WERI-Rb-1 (cell line): ENCODE data around the gene DHX58.

Source experiments
- DNase-seq: peaks from one replicate; pipeline ENCODE4 v3.0.0-alpha.2; 2020
- H3K27ac ChIP-seq: fragments of 250-450 bp; sonication (Bioruptor Pico); 2 replicates; pipeline ENCODE4 v1.5.1; 2020; ENCODE audit warnings: mild to moderate bottlenecking, moderate library complexity
- H3K27me3 ChIP-seq: fragments of 250-450 bp; sonication (Bioruptor Pico); 2 replicates; pipeline ENCODE4 v1.5.1; 2021; ENCODE audit warnings: mild to moderate bottlenecking, low read depth, moderate library complexity; ENCODE audit not compliant: insufficient read depth, severe bottlenecking
- H3K36me3 ChIP-seq: fragments of 250-450 bp; sonication (Bioruptor Pico); 2 replicates; pipeline ENCODE4 v1.5.1; 2020; ENCODE audit warnings: mild to moderate bottlenecking, moderate library complexity
- H3K4me3 ChIP-seq: 2 replicates; pipeline ENCODE4 v1.5.1; 2011; ENCODE audit warnings: low read depth, mild to moderate bottlenecking, control low read depth, low read length
- H3K9me3 ChIP-seq: fragments of 250-450 bp; sonication (Bioruptor Pico); 2 replicates; pipeline ENCODE4 v1.5.1; 2021; ENCODE audit warnings: mild to moderate bottlenecking, moderate library complexity; ENCODE audit not compliant: severe bottlenecking
- CTCF ChIP-seq: IDR thresholded peaks from 2 replicates; pipeline ENCODE4 v1.5.1; 2011; ENCODE audit warnings: low read depth, mild to moderate bottlenecking, control low read depth, inconsistent platforms, low read length

DHX58 gene

DNA sequence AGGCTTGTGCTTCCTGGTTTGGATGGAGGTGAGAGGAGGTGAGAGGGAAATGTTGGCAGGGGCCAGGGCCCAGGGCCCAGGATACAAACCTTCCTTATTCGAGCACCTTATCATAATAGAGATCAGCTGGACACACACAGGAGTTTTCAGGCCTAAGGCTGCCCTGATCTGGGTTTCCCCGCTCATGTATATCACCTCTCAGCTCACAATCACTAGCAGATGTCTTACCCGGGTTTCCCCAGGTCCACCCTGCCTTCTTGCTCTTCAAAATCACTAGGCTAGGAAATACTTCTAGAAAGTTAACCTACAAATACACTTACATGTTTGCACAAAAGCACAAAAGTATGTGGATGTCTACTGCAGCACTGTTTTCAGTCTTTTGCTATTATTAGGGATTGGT, 14.3 kb upstream of the DHX58 start:
- H3K4me3 ChIP-seq = no peak overlapping the region
- DNase-seq = no peak
- H3K27ac ChIP-seq = no peak overlapping the region
- no peaks in the 10 kb centered on the region for H3K9me3 ChIP-seq
- no peak for TF ChIP-seq CTCF
- H3K27me3 ChIP-seq = no peaks in the 10 kb centered on the region
- H3K36me3 ChIP-seq = peaks cover 64% of the 10 kb centered on the region

DNA sequence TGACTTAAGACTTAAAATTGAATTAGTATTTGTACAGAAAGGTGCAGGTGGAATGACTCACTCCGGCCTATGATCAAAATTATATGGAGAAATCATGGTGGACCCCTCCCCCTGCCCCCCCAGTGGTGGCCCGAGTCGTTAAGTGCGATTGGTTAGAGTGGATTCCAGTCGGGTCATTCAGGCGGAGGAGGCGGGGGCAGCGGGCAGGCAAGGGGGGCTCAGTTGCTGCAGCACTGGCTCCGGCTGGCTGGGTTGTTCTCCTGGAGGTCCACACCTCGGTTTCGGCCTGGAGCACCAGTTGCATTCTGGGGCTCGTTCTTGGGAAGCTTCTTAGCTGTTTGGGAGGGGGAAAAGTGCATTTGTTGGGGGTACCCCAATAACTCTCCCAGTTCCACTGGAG, 13.1 kb upstream of the DHX58 start:
- TF ChIP-seq CTCF = no peak
- DNase-seq = no peak
- no peaks in the 10 kb centered on the region for H3K9me3 ChIP-seq
- no peaks in the 10 kb centered on the region for H3K27me3 ChIP-seq
- H3K36me3 ChIP-seq = peaks cover 60% of the 10 kb centered on the region
- H3K4me3 ChIP-seq = no peak overlapping the region
- no peak overlapping the region for H3K27ac ChIP-seq

- Histone ChIP-seq H3K27ac (no peak overlapping the region), H3K27me3 (no peaks in the 10 kb centered on the region), H3K9me3 (no peaks in the 10 kb centered on the region), H3K36me3 (peaks cover 53% of the 10 kb centered on the region), H3K4me3 (no peak overlapping the region)
- no peak for TF ChIP-seq CTCF
- DNase-seq = no peak
These were observed 11.7 kb upstream of the DHX58 start for GRCh38 chr17:42124256-42124655.

GRCh38 chr17:42122371-42123303, 10.1 kb upstream of the DHX58 start, which contains the start of gene HSPB9:
Gene HSPB9, plus strand, starts transcription at chr17:42122804. Its CDS starts 47 bp downstream, at chr17:42122851.
- TF ChIP-seq CTCF = no peak
- Histone ChIP-seq H3K27ac (no peak within 1 kb of the TSS; the same call in 1 of the 2 replicates), H3K9me3 (no peaks in the 10 kb centered on the region), H3K4me3 (no peak within 1 kb of the TSS), H3K36me3 (peaks cover 53% of the 10 kb centered on the region), H3K27me3 (no peaks in the 10 kb centered on the region)
- DNase-seq = no peak

DNA sequence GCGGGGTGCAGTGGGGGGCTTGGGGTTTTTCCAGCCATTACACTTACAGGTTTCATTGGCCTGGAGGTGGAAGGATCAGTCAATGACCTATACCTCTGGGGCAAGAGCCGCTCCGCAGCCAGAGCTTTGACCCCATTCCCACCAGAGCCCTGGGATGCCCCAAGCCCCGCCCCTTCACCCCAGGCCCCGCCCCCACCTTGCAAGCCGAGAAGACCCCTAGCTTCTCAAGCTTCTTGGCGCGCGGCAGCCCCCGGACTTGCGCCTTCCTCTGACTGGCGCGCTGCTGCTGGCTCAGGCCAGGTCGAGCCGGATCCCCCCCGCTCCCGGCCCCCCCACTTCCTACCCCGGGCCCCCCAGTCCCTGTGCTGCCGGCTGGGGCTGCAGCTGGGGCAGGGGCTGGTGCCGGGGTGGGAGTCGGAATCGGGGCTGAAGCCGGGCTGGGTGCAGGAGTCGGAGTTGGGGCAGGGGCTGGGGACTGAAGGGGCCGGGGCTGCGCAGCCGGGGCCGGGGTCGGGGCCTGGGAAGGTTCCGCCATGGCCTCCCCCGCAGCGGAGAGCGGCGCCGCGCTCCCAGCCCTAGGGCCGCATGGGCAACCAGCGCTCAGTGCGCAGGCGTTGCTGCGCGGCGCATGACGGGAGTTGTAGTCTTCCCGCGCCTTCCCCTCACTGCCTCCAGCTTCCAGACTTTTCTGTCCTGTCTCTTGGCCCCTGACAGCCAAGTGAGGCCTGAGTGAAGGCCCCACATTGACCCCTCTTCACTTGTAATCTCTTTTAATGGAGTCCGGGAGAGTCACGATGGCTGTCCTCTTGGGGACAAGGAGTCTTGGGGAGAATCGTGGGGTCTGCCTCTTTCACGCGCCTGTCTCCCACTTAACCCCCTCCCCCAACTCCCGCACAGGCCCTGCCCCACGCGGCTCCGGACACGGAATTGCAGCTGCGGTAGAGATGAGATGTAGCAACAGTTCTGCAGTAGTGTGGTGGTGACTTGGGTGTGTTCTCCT, 8.6 kb upstream of the DHX58 start, which contains the start of gene KAT2A:
KAT2A (minus strand) TSS at position 598 of the 1,000 bp plus-strand sequence; CDS start at position 535, 63 bp downstream.
- peak within 1 kb of the TSS; percentile 54 for H3K27ac ChIP-seq
- DNase-seq = peak; percentile 89
- H3K4me3 ChIP-seq = peak within 1 kb of the TSS; percentile 59
- no peaks in the 10 kb centered on the region for H3K9me3 ChIP-seq
- H3K36me3 ChIP-seq = peaks cover 58% of the 10 kb centered on the region
- H3K27me3 ChIP-seq = no peaks in the 10 kb centered on the region
- no peak for TF ChIP-seq CTCF
